Activated CD4-positive, alpha-beta T cell treated with anti-CD3 and anti-CD28 coated beads, Interleukin-2, Interleukin-6, amounts not matched to agents 100 ng/mL and 50 ng/mL, durations not matched to agents 16 hours and 8 hours (primary cell): Measurements from ENCODE around the gene PAQR9.
"Not testable (repeated sequence)": the region's sequence is repeated elsewhere in the genome, so short reads cannot be mapped to it uniquely, and the experiment has no call there.

ENCODE experiments used
- DNase-seq: peaks from one replicate; pipeline ENCODE4 v3.0.0-alpha.2; 2020

The PAQR9 gene, protein sequence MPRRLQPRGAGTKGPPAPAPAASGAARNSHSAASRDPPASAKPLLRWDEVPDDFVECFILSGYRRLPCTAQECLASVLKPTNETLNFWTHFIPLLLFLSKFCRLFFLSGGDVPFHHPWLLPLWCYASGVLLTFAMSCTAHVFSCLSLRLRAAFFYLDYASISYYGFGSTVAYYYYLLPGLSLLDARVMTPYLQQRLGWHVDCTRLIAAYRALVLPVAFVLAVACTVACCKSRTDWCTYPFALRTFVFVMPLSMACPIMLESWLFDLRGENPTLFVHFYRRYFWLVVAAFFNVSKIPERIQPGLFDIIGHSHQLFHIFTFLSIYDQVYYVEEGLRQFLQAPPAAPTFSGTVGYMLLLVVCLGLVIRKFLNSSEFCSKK

DNA sequence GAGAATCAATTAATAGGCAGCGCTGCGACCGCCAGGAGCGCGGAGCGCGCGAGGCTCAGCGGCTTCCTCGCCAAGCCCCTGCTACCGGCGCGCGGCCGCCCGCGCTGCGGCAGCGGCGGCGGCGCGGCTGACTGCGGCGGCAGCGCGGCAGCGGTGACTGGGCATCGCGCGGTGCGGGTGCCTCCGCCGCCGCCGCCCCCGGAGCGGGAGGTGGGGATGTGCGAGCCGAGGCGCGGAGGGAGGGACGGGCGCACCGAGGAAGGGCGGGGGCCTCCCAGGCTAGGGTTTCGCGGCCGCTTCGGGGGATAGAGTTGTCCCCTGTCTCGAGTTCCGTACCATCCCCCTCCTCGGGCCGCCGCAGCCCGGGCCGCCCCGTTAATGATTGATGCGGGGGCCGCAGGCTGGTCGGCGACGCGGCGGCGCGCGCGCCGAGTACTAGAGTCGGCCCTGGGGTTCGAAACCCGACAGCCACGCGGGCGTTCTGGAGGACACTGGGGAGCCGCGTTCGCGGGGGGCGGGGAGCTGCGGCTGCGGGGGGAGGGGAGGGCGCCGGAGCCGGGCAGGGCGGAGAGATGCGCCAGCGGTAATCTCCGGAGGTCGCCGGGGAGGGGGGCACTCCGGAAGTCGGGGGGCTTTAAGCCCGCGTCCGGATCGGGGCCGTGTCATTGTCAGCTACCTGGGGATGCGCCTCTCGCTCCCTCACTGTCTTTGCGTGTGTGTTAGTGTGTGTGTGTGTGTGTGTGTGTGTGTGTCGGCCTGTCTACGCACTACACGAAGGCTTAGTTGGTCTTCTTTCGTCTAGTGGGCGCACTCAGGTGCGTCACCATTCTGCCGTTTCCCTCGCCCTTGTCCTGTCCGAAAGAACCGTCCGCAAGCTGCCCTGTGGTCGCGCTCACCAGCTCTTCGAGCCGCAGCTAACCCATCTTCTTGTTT is at the start of gene PAQR9:
TSS of gene PAQR9 (minus strand) at position 159 of the 933 bp plus-strand sequence. CDS start 338 bp downstream, outside the sequence.
- DNase-seq, result no peak

DNA sequence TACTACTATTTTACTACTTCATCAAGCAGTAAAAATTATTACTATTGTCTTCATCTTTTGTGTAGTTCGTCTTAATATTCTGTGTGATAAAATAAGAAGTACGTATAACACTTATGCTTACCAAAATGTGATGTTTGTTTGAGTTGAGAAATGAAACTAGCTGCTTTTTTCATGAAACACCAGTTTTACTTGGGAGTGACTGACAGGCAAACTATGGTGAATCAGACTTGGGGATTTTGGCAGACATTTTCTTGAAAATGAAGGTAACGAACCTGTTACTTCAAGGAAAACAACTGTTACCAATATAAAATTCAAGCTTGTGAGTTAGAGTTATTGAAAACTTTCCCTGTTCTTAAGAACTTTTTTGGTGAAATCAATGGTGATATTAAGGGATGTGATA is 48.2 kb upstream of the PAQR9 start:
- peak; percentile 33 for DNase-seq

- DNase-seq, result no peak
Observed at GRCh38 chr3:143010024-143010423, 46.5 kb upstream of the PAQR9 start.

DNA sequence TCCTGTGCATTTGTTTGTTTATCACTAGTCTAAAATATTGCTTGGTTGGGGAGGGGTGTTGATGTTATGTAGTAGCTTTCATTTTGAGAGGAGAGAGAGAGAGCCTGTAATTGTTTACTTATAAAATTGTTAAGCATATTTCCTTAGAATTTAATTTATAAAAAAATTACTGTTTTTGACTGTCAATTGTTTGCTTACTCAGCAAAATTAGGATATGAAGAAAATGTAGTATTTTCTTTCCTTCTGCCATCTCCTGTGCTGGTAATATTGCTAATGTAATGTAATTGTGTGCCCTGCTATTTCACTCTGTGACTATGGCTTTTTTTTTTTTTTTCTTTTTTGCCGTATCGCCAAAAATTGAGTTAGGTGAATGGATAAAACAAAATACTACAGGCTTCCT is 41.3 kb upstream of the PAQR9 start:
- DNase-seq, result no peak

- DNase-seq, result no peak
Observed at GRCh38 chr3:143002727-143003126, 39.3 kb upstream of the PAQR9 start.

- peak; percentile 54 for DNase-seq
Observed at GRCh38 chr3:143002083-143002712, 38.7 kb upstream of the PAQR9 start.

DNA sequence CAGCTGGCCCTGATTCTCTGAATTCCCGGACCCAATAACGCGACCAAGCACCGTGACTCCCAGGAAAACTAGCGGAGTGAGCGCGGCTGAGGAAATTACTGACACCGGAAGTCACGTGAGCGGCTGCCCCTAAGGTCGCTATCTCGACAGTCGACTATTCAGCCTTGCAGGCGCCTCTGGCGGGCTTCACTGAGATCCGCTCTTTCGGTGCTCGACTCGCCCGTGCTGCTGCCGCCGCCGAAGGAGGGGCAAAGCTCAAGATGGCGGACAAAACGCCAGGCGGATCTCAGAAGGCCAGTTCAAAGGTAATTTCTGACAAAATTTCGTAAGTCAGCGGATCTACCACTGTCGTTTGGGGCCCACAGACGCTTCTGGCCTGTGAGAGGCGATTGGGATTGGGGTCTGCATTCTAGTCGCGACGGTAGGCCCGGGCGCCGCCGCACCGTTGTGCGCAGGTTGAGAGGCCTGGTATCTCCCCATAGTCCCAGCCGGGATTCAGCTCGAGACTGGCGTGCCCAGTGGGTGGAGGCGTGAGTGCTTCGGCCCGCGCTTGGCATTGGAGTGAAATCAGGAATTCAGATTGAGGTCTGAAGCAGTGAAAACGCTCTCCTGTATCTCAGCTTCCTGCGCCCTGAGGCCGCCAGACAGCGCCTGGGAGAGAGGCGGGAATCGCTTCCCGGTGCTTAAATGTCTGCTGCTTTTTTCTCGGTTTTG is 38.1 kb upstream of the PAQR9 start, which contains the start of gene U2SURP:
TSS of gene U2SURP (plus strand) at position 202 of the 714 bp plus-strand sequence. CDS start at position 261, 59 bp downstream.
- DNase-seq, result peak; percentile 96

- DNase-seq, result no peak
Observed at GRCh38 chr3:143001034-143001368, 37.5 kb upstream of the PAQR9 start.

DNA sequence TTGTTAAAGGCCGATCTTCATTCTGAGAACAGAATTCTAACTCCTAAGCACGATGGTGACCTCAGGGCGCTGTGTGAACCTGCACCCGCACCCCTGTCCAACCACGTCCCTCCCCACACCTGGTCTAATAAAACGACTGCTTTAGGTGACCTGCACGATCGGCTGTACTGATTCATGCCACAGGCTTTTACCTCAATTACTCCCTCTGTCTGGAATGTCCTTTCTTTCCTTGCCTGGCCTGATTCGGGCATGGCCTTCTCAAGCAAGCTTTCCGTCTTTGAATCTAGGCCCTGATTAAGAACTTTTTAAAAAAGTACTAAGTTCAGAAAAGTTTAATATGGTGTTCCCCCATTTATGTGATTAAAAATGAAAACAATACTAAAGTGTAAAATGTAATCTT is 37.1 kb upstream of the PAQR9 start:
- no peak for DNase-seq

DNA sequence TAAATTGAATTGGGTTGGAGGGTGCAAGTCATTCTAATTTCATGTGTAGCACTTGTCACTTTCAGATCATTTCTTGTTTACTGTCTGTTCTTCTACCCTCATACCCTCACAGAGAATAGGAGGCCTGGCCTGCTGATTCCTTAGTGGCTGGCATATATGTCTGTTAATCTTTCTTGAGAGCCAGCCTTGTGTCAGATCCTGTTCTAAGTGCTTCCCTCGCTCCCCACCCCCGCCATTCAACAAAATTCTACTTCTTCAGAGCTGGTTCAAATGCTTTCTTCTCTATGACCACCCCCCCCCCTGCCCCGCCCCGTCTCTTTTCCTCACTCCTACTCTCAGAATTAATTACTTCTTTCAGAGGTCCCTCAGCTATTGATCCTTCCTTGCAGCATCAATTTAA is 36.4 kb upstream of the PAQR9 start:
- DNase-seq, result no peak

DNA sequence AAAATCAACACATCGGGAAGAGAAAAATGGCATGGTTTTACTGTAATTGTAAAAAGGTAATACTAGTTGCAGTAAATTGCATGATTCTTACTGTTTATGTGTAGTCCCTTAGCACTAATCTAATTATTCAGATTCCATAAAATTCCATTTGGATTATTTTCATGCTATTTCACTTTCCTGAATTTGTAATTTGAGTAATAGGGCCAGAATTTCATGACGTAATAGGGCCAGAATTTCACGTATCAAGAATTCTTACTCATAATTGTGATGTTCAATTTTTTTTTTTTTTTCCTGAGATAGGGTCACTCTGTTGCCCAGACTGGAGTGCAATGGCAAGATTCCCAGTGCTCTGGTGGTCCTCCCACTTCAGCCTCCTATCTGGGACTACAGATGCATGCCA is 35.0 kb upstream of the PAQR9 start:
- no peak for DNase-seq

- no peak for DNase-seq
Observed at GRCh38 chr3:142997330-142997729, 33.9 kb upstream of the PAQR9 start.

GRCh38 chr3:142993958-142994442 is 30.5 kb upstream of the PAQR9 start:
- DNase-seq, result peak; percentile 76

DNA sequence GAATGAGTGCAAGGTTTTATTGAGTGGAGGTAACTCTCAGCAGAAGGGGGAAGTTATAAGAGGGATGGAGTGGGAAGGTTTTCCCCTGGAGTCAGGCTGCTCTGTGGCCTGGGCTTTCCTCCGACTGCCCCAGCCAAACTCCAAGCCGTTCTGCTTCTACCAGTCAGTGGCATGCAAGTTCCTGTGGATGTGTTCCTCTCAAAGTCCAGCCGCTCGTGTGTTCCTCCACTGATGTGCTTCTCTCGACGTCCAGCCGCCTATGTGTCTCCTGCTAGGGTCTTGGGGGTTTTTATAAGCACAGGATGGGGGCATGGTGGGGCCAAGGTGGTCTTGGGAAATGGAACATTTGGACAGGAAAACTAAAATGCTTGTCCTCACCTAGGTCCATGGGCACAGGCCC is 28.8 kb upstream of the PAQR9 start:
- no peak for DNase-seq

GRCh38 chr3:142990721-142991120 is 27.2 kb upstream of the PAQR9 start:
- DNase-seq, result no peak

DNA sequence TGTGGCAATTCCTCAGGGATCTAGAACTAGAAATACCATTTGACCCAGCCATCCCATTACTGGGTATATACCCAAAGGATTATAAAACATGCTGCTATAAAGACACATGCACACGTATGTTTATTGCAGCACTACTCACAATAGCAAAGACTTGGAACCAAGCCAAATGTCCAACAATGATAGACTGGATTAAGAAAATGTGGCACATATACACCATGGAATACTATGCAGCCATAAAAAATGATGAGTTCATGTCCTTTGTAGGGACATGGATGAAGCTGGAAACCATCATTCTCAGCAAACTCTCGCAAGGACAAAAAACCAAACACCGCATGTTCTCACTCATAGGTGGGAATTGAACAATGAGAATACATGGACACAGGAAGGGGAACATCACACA is 25.4 kb upstream of the PAQR9 start:
- not testable (repeated sequence) for DNase-seq

- not testable (repeated sequence) for DNase-seq
Observed at GRCh38 chr3:142988221-142988620, 24.7 kb upstream of the PAQR9 start.

GRCh38 chr3:142987707-142988106 is 24.2 kb upstream of the PAQR9 start:
- no peak for DNase-seq

- peak; percentile 47 for DNase-seq
Observed at GRCh38 chr3:142987080-142987700, 23.7 kb upstream of the PAQR9 start.

DNA sequence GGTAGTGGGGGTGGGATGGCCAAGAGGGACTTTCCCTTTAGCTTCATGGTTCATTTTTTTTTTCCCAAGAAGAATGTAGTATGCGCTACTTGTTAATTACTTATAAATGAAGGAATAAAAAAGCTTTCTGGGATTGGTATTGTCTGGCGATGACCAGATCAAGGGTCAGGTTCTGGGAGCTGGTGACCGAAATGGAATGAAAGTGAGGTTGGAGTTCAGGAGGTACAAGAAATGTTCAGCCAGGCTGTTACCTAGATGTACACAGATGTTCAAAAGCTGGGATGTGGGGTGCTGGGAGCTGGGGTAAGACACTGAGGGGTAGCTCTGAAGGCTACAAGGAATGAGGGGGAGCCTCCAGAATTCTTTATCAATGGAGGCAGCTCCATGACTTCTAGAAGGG is 20.8 kb upstream of the PAQR9 start:
- DNase-seq, result no peak

- no peak for DNase-seq
Observed at GRCh38 chr3:142983318-142983717, 19.8 kb upstream of the PAQR9 start.
